ENCODE results near the gene MAL.

MAL gene

GRCh38 chr2:95025406-95026319 is at the start of gene MAL:
Gene MAL, plus strand, starts transcription at chr2:95025708. Its CDS starts 85 bp downstream, at chr2:95025793.
- Histone ChIP-seq H3K36me3 (ENCODE audit: insufficient read depth, low read length) (no peaks in the 10 kb centered on the region), H3K27ac (ENCODE audit: low read depth, low read length) (no peak within 1 kb of the TSS), H3K79me2 (ENCODE audit: control insufficient read depth, insufficient read depth, low read length, unreplicated experiment) (no peaks in the 10 kb centered on the region), H2AFZ (ENCODE audit: low read length, unreplicated experiment) (no peak within 1 kb of the TSS), H3K4me1 (ENCODE audit: control insufficient read depth, insufficient read depth, low read length, unreplicated experiment) (peaks cover 7% of the 10 kb centered on the region), H3K27me3 (ENCODE audit: insufficient read depth, low read length) (peaks cover 94% of the 10 kb centered on the region), H3K4me3 (ENCODE audit: low read depth, low read length) (peak within 1 kb of the TSS; percentile 48)

- H3K4me3 ChIP-seq (ENCODE audit: low read depth, low read length) = no peak overlapping the region
- H3K27ac ChIP-seq (ENCODE audit: low read depth, low read length) = no peak overlapping the region
- peaks cover 61% of the 10 kb centered on the region for H3K27me3 ChIP-seq (ENCODE audit: insufficient read depth, low read length)
- peaks cover 5% of the 10 kb centered on the region for H3K4me1 ChIP-seq (ENCODE audit: control insufficient read depth, insufficient read depth, low read length, unreplicated experiment)
- H3K79me2 ChIP-seq (ENCODE audit: control insufficient read depth, insufficient read depth, low read length, unreplicated experiment) = no peaks in the 10 kb centered on the region
- no peaks in the 10 kb centered on the region for H3K36me3 ChIP-seq (ENCODE audit: insufficient read depth, low read length)
- H2AFZ ChIP-seq (ENCODE audit: low read length, unreplicated experiment) = no peak overlapping the region
Observed at GRCh38 chr2:94977826-94978225, 47.7 kb upstream of the MAL start.

GRCh38 chr2:94978917-94979316 is 46.6 kb upstream of the MAL start:
- Histone ChIP-seq H2AFZ (ENCODE audit: low read length, unreplicated experiment) (no peak overlapping the region), H3K79me2 (ENCODE audit: control insufficient read depth, insufficient read depth, low read length, unreplicated experiment) (no peaks in the 10 kb centered on the region), H3K27me3 (ENCODE audit: insufficient read depth, low read length) (peaks cover 50% of the 10 kb centered on the region), H3K27ac (ENCODE audit: low read depth, low read length) (no peak overlapping the region), H3K36me3 (ENCODE audit: insufficient read depth, low read length) (no peaks in the 10 kb centered on the region), H3K4me1 (ENCODE audit: control insufficient read depth, insufficient read depth, low read length, unreplicated experiment) (peaks cover 5% of the 10 kb centered on the region), H3K4me3 (ENCODE audit: low read depth, low read length) (no peak overlapping the region)

GRCh38 chr2:94979406-94980375 is 45.8 kb upstream of the MAL start:
- no peaks in the 10 kb centered on the region for H3K36me3 ChIP-seq (ENCODE audit: insufficient read depth, low read length)
- H3K27ac ChIP-seq (ENCODE audit: low read depth, low read length) = no peak overlapping the region
- H3K27me3 ChIP-seq (ENCODE audit: insufficient read depth, low read length) = peaks cover 51% of the 10 kb centered on the region
- no peak overlapping the region for H3K4me3 ChIP-seq (ENCODE audit: low read depth, low read length)
- H3K79me2 ChIP-seq (ENCODE audit: control insufficient read depth, insufficient read depth, low read length, unreplicated experiment) = no peaks in the 10 kb centered on the region
- H3K4me1 ChIP-seq (ENCODE audit: control insufficient read depth, insufficient read depth, low read length, unreplicated experiment) = peaks cover 5% of the 10 kb centered on the region
- H2AFZ ChIP-seq (ENCODE audit: low read length, unreplicated experiment) = no peak overlapping the region

- Histone ChIP-seq H3K27me3 (ENCODE audit: insufficient read depth, low read length) (peaks cover 51% of the 10 kb centered on the region), H3K27ac (ENCODE audit: low read depth, low read length) (no peak overlapping the region), H3K4me3 (ENCODE audit: low read depth, low read length) (no peak overlapping the region), H3K4me1 (ENCODE audit: control insufficient read depth, insufficient read depth, low read length, unreplicated experiment) (peaks cover 5% of the 10 kb centered on the region), H3K36me3 (ENCODE audit: insufficient read depth, low read length) (no peaks in the 10 kb centered on the region), H3K79me2 (ENCODE audit: control insufficient read depth, insufficient read depth, low read length, unreplicated experiment) (no peaks in the 10 kb centered on the region), H2AFZ (ENCODE audit: low read length, unreplicated experiment) (no peak overlapping the region)
Observed at GRCh38 chr2:94980406-94980805, 45.1 kb upstream of the MAL start.

GRCh38 chr2:94982156-94982555 is 43.4 kb upstream of the MAL start:
- peaks cover 5% of the 10 kb centered on the region for H3K4me1 ChIP-seq (ENCODE audit: control insufficient read depth, insufficient read depth, low read length, unreplicated experiment)
- no peak overlapping the region for H3K4me3 ChIP-seq (ENCODE audit: low read depth, low read length)
- H3K27ac ChIP-seq (ENCODE audit: low read depth, low read length) = no peak overlapping the region
- H3K27me3 ChIP-seq (ENCODE audit: insufficient read depth, low read length) = peaks cover 42% of the 10 kb centered on the region
- H2AFZ ChIP-seq (ENCODE audit: low read length, unreplicated experiment) = no peak overlapping the region
- H3K36me3 ChIP-seq (ENCODE audit: insufficient read depth, low read length) = no peaks in the 10 kb centered on the region
- no peaks in the 10 kb centered on the region for H3K79me2 ChIP-seq (ENCODE audit: control insufficient read depth, insufficient read depth, low read length, unreplicated experiment)

- peak overlapping the region; percentile 32 for H2AFZ ChIP-seq (ENCODE audit: low read length, unreplicated experiment)
Observed at GRCh38 chr2:94982675-94983074, 42.8 kb upstream of the MAL start.

GRCh38 chr2:94984964-94985575 is 40.4 kb upstream of the MAL start:
- H3K4me3 ChIP-seq (ENCODE audit: low read depth, low read length) = no peak overlapping the region
- peaks cover 5% of the 10 kb centered on the region for H3K4me1 ChIP-seq (ENCODE audit: control insufficient read depth, insufficient read depth, low read length, unreplicated experiment)
- no peaks in the 10 kb centered on the region for H3K36me3 ChIP-seq (ENCODE audit: insufficient read depth, low read length)
- H3K27ac ChIP-seq (ENCODE audit: low read depth, low read length) = no peak overlapping the region
- H2AFZ ChIP-seq (ENCODE audit: low read length, unreplicated experiment) = no peak overlapping the region
- no peaks in the 10 kb centered on the region for H3K79me2 ChIP-seq (ENCODE audit: control insufficient read depth, insufficient read depth, low read length, unreplicated experiment)
- H3K27me3 ChIP-seq (ENCODE audit: insufficient read depth, low read length) = peaks cover 51% of the 10 kb centered on the region

More at GRCh38 chr2:94982675-94983074, 42.8 kb upstream of the MAL start:
- H3K27me3 ChIP-seq (ENCODE audit: insufficient read depth, low read length) = peaks cover 42% of the 10 kb centered on the region
- peaks cover 5% of the 10 kb centered on the region for H3K4me1 ChIP-seq (ENCODE audit: control insufficient read depth, insufficient read depth, low read length, unreplicated experiment)
- no peak overlapping the region for H3K27ac ChIP-seq (ENCODE audit: low read depth, low read length)
- H3K4me3 ChIP-seq (ENCODE audit: low read depth, low read length) = no peak overlapping the region
- no peaks in the 10 kb centered on the region for H3K79me2 ChIP-seq (ENCODE audit: control insufficient read depth, insufficient read depth, low read length, unreplicated experiment)
- H3K36me3 ChIP-seq (ENCODE audit: insufficient read depth, low read length) = no peaks in the 10 kb centered on the region

GRCh38 chr2:94985636-94986035 is 39.9 kb upstream of the MAL start:
- H3K27me3 ChIP-seq (ENCODE audit: insufficient read depth, low read length) = peaks cover 56% of the 10 kb centered on the region
- no peak overlapping the region for H3K4me3 ChIP-seq (ENCODE audit: low read depth, low read length)
- H2AFZ ChIP-seq (ENCODE audit: low read length, unreplicated experiment) = no peak overlapping the region
- H3K79me2 ChIP-seq (ENCODE audit: control insufficient read depth, insufficient read depth, low read length, unreplicated experiment) = no peaks in the 10 kb centered on the region
- H3K27ac ChIP-seq (ENCODE audit: low read depth, low read length) = no peak overlapping the region
- H3K4me1 ChIP-seq (ENCODE audit: control insufficient read depth, insufficient read depth, low read length, unreplicated experiment) = peaks cover 5% of the 10 kb centered on the region
- no peaks in the 10 kb centered on the region for H3K36me3 ChIP-seq (ENCODE audit: insufficient read depth, low read length)

- Histone ChIP-seq H3K27ac (ENCODE audit: low read depth, low read length) (no peak overlapping the region), H3K4me3 (ENCODE audit: low read depth, low read length) (no peak overlapping the region), H3K27me3 (ENCODE audit: insufficient read depth, low read length) (peaks cover 65% of the 10 kb centered on the region), H3K4me1 (ENCODE audit: control insufficient read depth, insufficient read depth, low read length, unreplicated experiment) (peaks cover 5% of the 10 kb centered on the region), H2AFZ (ENCODE audit: low read length, unreplicated experiment) (no peak overlapping the region), H3K36me3 (ENCODE audit: insufficient read depth, low read length) (no peaks in the 10 kb centered on the region), H3K79me2 (ENCODE audit: control insufficient read depth, insufficient read depth, low read length, unreplicated experiment) (no peaks in the 10 kb centered on the region)
Observed at GRCh38 chr2:94986392-94986963, 39.0 kb upstream of the MAL start.

Measured in ACC112 (cell line).